ENCODE measurements around the gene EFNB3.

Gene EFNB3

GRCh38 chr17:7707446-7707845 is 2.4 kb downstream of the EFNB3 start:
- no peak for TF ChIP-seq ZNF274 (IDR thresholded peaks at IDR 0.05; ENCODE audit: low read depth, low read length)
- H3K4me3 ChIP-seq (ENCODE audit: low read length), result no peak overlapping the region

- TF ChIP-seq ZNF274 (IDR thresholded peaks at IDR 0.05; ENCODE audit: low read depth, low read length), result no peak
- H3K4me3 ChIP-seq (ENCODE audit: low read length), result no peak overlapping the region
These were observed 3.1 kb downstream of the EFNB3 start for GRCh38 chr17:7707858-7708750.

- no peak overlapping the region for H3K4me3 ChIP-seq (ENCODE audit: low read length)
- TF ChIP-seq ZNF274 (IDR thresholded peaks at IDR 0.05; ENCODE audit: low read depth, low read length), result no peak
These were observed 4.0 kb downstream of the EFNB3 start for GRCh38 chr17:7709031-7709430.

GRCh38 chr17:7710301-7710700 is 5.3 kb downstream of the EFNB3 start:
- no peak overlapping the region for H3K4me3 ChIP-seq (ENCODE audit: low read length)
- TF ChIP-seq ZNF274 (IDR thresholded peaks at IDR 0.05; ENCODE audit: low read depth, low read length), result no peak

GRCh38 chr17:7711051-7711755 is 6.2 kb downstream of the EFNB3 start:
- TF ChIP-seq ZNF274 (IDR thresholded peaks at IDR 0.05; ENCODE audit: low read depth, low read length), result no peak
- no peak overlapping the region for H3K4me3 ChIP-seq (ENCODE audit: low read length)

GRCh38 chr17:7712111-7712771 is 7.2 kb downstream of the EFNB3 start:
- H3K4me3 ChIP-seq (ENCODE audit: low read length), result no peak overlapping the region
- TF ChIP-seq ZNF274 (IDR thresholded peaks at IDR 0.05; ENCODE audit: low read depth, low read length), result no peak

- no peak overlapping the region for H3K4me3 ChIP-seq (ENCODE audit: low read length)
- no peak for TF ChIP-seq ZNF274 (IDR thresholded peaks at IDR 0.05; ENCODE audit: low read depth, low read length)
These were observed 8.8 kb downstream of the EFNB3 start for GRCh38 chr17:7713782-7714181.

GRCh38 chr17:7714721-7715594 is 10.0 kb downstream of the EFNB3 start:
- no peak for TF ChIP-seq ZNF274 (IDR thresholded peaks at IDR 0.05; ENCODE audit: low read depth, low read length)
- H3K4me3 ChIP-seq (ENCODE audit: low read length), result no peak overlapping the region

GRCh38 chr17:7715936-7716886 is 11.2 kb downstream of the EFNB3 start:
- no peak overlapping the region for H3K4me3 ChIP-seq (ENCODE audit: low read length)

GRCh38 chr17:7716901-7717755 is 12.1 kb downstream of the EFNB3 start, which contains the start of gene DNAH2:
Gene DNAH2, plus strand, starts transcription at chr17:7717744. Its CDS starts 1,991 bp downstream, at chr17:7719735.
- TF ChIP-seq ZNF274 (IDR thresholded peaks at IDR 0.05; ENCODE audit: low read depth, low read length), result no peak
- no peak within 1 kb of the TSS; the same call in 1 of the 2 replicates for H3K4me3 ChIP-seq (ENCODE audit: low read length)

More at GRCh38 chr17:7715936-7716886, 11.2 kb downstream of the EFNB3 start:
- no peak for TF ChIP-seq ZNF274 (IDR thresholded peaks at IDR 0.05; ENCODE audit: low read depth, low read length)

- no peak overlapping the region for H3K4me3 ChIP-seq (ENCODE audit: low read length)
- TF ChIP-seq ZNF274 (IDR thresholded peaks at IDR 0.05; ENCODE audit: low read depth, low read length), result no peak
These were observed 12.9 kb downstream of the EFNB3 start for GRCh38 chr17:7717756-7718350.

Measured in GM08714 (cell line).